HG03442 (cell line): ENCODE measurements around the gene WDR20.

ENCODE experiments used
- ATAC-seq: cut with Tn5 transposase; IDR thresholded peaks from one replicate; pipeline ENCODE4 v1.9.1; 2021; ENCODE audit warnings: mild to moderate bottlenecking, moderate library complexity; ENCODE audit not compliant: unreplicated experiment

Gene WDR20

DNA sequence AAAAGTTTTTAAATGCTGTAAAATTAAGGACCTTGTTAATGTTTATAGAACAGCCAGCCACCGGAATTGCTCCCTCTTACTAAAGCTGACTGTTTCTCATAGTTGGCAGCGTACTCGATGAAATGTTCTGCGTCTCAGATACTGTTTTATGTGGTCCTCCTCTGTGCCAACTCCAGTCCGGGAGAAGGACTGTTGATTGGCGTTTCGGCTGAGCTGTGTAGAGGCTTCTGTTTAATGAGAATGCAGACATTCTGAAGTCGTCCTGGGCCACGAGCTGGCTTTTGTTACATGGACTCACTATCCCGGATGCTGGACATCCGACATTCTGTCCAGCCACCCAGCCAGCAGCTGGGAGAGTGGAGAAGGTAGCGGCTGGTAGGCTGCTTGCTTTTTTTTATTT, 75.4 kb downstream of the WDR20 start:
- ATAC-seq, result no peak

DNA sequence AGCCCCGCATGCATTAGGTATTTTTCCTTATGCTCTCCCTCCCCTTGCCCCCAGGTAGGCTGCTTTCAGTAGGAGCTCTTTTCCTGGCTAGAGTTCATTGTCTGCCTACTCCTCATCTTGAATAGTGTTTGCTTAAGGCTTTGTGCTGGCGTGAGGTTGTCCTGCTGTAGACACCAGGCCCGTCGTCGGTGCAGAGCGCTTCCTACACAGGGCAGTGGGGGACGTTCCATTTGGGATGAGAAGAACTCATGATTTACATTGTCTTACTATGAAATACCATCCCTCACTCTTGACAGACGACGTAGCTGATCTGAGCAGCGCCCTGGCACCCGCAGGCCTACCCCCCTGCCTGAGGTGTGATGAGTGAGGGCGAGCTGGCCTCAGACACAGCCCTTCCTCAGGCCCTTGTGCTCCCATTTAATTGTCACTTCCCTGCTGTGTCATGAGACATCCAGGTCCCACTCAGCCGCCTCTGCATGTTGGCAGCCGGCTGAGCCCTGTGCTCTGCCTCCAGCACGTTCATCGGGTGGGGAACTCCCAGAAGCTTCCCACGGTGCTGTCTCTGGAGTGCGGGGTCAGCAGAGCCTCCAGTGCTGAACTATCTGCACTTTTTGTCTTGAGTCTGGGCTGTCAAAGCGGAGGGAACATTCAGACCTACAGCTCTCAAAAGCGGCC, 76.0 kb downstream of the WDR20 start:
- ATAC-seq, result no peak

DNA sequence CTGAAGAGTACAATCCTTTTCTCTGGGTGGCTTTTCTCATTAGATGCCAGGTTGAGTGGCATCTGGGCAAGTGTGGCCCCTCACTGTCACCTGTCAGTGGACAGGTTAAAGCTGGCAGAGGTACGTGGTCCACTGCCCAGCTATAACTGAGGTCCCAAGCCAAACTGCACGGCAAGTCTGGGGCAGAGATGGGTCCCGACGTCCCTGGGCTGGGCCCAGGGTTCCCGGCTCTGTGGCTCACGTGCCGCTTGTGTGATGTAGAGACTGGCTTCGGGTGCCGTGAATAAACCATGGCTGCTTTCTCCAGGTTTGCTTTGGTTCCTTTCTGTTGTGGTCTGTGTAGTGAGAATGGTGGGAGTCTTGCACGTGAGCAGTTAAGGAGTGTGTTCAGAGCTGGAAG, 77.7 kb downstream of the WDR20 start:
- ATAC-seq, result no peak

DNA sequence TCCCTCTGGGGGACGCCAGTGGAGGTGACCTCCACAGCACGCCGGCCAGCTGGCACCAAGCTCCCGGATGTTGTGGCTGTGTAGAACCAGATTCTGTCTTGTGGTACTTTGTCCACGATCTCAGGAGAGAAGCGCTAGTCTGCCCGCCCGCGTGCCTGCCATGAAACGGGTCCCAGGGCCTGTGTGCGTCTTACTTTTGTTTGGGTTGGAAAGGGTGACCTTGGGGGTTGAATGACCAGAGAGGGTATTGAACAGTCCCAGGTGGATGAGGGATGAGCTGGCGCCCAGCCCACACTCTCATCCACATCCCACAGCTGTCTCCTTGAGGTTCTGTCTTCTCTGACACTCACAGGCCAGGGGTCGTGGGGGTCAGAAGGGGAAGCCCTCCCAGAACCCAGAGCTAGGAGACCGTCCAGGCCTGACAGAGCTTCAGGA, 78.3 kb downstream of the WDR20 start:
- no peak for ATAC-seq

DNA sequence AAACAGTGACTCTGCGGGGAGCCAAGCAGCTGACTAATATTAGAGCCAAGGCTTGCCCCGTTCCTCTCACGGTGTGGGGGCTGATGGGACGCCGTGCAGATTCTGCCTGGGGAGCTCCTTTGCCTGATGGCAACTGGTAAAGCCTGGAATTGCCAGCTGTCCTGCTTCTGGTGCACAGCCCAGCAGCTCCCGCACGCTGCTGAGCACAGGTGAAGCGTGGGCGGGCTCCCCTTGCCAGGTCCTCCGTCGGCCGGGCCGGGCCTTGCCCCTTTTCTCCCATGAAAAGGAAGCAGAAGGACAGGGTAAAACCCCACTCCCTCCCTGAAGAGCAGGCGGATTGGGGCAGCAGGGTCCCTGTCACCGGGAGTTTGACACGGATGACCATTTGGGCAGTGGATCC, 79.0 kb downstream of the WDR20 start:
- ATAC-seq, result no peak

DNA sequence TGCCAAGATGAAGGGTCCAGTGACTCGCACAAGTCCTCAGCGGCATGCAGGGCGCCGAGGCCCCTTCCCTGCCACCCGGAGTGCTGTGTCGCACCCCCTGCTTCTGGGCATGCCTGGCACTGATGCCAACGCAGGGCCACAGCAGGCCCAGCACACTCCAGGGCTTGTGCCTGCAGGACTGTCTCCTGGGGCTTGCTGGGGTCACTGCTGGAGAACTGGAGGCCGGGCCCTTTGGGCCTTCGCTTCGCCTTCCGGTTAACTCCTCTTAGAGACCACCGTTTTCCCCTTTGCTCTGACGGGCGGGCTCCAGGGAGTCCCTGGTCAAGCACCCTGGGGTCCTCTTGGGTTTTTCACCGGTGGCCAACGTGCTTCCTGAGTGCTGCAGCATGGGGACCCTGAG, 79.6 kb downstream of the WDR20 start:
- no peak for ATAC-seq

DNA sequence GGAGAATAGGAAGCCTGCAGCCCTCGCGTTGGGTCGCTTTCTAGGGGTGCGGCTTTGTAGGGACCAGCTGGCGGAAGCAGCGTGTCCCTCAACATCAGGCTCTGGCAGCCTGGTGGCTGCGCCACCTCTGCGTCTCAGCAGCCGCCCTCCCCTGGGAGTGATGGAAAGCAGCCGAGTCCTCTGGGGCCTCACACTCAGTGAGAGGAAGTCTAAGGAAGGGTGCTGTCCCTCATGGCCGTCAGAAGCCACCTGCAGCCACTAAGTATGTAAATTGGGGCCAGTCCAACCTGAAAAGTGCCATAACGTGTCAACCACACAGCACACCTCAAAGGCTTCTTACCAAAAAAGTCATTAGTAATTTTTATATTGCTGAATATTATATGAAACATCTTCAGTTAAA, 80.3 kb downstream of the WDR20 start:
- peak; percentile 97 for ATAC-seq

DNA sequence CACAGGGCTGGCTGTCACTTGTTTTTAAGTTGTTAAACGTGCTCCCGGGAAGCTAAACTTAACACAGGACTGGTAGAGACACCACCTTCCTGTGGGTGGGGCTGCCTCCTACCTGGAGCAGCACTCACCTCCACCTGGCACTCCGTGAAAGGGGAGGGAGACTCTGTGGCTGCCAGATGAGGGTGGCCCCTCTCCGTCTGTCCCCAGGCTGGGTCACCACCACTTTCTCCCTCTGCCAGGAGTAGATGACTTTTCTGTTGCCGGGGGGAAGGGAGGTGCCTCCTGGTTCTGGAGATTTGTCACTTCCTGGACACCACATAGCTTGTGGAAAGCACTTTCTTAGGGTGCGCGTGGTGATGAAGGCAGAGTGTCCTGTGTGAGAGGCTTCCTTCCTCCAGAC, 81.3 kb downstream of the WDR20 start:
- ATAC-seq, result no peak

DNA sequence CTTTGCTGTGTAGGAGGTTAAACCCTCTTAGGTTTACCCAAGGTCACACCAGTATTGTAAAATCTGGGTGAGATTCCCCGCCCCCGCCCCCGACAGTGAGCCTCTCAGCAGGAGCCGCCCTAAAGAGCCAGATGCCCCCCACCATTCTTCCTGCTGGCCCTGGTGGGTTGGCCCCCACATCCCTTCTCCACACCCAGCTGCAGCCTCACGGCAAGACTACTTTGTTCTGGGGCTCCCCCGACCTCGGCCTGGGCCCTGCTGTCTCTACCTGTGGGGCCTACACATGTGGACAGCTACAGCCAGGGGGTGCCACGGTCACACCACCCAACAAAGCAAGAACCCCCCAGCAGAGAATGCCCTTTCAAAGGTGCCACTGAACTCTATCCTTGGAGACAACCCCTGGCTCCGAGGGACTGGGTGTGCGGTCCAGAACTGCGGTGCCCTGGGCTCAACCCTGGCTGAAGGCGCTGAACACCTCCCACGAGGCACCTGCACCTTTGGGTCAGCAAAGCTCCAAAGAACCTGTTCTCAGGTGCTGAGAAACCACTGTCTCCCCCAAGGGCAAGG, 82.4 kb downstream of the WDR20 start:
- no peak for ATAC-seq

DNA sequence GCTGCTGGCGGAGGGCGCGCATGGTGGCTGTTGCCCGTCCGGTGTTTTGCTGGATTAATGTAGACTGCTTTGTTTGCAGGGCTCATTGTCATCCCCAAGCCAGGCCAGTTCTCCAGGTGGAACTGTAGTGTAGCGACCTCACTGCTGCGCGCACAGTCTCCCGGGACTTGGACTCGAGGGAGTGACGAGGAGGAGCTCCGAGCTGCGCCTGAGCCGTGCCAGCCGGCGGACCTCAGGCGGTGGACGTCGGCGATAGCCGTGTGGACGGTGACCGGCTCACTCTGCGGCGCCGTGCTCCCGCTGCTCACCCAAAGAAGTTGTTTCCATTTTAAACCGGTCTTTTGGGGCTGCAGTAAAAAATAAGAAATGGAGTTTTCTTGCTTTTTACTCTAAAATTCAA, 83.1 kb downstream of the WDR20 start:
- ATAC-seq, result no peak

DNA sequence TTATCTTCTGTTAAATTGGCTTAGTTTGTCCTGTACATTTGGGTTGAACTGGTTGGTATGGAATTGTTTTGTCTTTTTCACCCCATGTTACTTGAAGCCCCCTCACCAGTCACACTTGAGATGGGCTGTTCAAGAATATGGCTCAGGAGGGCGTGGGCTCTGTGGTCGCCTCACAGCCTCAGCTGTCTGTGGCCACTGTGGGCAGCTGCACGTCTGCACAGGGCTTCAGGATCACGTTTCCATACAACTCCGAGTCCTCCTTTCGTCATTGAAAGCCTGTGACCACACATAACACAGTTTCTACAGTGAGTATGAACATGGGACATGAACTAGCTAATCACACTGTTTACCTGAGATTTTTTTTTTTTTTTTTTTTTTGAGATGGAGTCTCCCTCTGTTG, 84.0 kb downstream of the WDR20 start:
- ATAC-seq, result no peak

DNA sequence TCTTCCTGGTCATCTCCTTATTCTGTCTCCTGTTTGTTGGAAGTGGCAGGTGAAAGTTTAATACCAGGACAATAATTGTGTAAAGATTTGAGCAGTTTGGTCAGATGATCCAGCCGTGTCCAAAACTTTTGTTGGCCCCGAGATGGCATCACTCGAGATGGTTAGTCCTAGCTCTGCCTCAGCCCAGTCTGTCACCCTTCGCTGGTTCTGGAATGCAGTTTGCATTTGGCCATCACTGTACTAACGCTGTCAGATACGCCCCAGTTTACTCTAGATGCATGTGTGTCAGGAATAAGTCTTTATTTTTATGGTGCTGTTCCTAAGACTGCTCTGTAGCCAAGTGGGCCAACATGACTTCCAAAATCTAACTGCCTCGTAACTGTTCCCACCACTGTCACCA, 85.7 kb downstream of the WDR20 start:
- ATAC-seq, result no peak

DNA sequence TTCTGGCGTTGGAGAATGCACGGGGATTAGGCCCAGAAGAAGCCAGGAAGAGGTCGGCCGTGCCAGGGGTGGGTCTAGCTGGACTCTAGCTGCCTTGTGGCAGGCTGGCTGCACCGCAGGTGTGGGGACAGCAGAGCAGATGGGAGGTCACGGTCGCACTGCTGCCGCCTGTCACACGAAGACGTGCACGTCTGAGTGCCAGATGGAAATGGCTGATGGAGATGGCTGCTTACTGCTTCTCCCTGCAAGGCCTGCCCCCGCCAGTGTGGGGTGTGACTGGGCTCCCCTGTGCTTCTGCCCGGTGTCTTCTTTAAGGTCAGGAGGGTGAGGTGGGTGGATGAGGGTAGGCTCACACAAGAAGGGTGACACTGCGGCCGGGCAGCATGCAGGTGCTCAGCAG, 86.2 kb downstream of the WDR20 start:
- no peak for ATAC-seq

DNA sequence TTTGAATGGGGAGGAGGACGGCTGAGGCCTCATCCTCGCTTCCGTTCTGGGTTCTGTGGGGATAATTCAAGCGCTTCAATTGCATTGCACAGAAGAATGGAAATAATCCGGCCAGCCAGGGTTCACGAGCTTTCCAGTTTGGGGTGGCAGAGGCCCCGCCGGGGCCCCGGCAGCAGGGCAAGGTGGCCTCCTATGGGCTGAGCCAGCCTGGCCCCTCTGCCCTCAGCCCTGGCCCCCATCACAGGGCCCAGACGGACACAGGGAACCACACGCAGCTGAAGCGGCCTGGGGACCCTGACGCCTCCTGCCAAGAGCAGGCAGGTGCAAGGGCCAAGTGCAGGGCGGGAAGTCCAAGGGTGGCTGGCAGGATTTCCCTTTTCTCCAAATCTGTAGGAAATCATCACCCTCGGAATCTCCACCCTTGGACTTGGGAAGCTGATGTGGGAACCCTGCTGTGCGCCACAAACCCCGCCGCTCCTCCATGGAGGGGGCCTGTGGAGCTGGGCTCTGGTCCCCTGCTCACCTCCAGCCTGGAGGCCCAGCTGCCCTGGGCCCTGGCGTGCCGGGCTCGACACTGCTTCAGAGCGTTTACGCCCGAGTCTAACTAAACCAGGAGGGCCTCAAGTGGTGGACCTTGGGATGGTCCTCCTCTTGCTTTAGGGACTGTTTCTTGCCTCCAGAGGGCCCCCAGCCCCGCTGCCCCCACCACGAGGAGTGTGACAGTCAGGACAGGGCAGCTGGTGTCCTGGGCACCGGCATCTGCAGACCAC, 86.8 kb downstream of the WDR20 start:
- ATAC-seq, result no peak

DNA sequence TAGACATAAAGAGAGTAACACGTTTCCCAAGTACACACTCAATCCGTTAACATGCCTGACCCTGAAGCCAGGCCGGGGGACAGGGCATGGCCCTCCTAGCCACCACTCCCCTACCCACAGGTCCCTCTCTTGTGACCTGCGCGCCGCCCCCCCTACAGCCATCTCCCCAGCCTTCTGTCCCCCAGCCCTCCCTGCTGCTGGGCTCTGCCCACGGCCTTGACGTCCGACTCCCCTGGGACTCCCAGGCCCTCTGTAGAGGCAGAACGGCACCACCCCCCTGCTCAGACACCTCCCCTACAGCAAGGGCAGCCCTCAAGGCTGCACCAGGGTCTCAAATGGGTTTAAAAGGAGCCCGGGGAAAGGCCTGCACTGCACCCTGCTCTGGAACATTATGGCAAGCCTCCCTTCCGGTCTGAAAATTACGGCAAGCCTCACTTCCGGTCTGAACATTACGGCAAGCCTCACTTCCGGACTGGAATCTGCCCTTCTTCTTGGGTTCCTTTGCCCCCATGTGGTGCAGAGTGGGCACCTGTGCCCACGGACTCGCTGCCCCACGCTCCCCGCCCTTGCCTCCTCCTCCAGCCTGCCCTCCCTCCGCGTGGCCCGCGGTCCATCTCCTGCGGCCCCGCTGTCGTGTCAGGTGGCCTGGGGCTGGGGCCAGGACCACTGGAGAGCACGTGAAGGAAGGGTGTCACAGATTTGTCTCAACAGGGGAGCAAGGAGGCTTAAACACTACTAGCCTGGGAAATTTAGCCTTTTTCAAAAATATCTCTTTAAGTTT, 87.7 kb downstream of the WDR20 start:
- no peak for ATAC-seq

DNA sequence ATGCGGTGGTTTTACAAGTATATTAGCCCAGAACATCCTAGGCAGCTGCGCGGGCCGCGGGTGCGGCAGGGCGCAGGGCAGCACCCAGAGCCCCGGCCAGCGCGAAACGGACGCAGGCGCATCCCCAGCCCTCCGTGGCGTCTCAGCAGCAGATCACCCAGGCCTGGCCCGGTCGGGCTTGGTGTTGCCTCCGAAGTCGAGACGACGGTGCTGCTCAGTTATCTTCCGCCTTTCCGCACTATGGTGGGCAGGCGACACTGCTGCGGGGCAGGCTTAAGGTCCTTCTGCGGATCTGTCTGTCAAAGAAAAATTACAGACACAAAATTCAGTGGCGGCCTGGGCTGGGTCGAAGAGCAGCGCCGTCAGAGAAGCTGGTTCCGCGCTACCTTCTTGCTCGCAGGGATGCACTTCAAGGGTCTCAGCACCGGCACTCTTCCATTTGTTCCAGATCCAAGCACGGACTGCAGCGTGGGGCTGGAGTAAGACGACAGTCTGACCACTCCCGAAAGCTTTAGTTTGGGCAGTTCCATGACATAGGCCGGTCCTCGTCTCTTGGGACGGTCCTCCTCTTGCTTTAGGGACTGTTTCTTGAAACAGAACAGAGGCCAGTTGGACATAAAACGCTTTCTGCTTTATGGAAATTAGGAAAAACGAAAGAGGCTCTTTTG, 89.5 kb downstream of the WDR20 start:
- ATAC-seq, result no peak

DNA sequence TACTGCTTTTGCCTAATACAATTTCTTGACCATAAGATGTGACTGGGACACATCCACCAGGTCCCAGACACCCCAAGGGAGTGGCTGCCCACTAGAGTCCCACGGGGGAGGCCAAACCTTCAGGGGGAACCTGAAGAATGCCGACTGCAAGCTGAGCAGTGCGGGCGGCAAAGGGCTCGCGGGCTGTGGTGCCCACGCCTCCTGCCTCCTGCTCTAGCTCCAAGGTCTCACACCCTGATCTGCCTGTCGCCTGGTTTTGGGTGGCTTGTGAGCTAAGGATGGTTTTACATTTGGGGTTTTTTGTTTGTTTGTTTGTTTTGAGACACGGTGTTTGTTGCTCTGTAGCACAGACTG, 90.0 kb downstream of the WDR20 start:
- no peak for ATAC-seq

DNA sequence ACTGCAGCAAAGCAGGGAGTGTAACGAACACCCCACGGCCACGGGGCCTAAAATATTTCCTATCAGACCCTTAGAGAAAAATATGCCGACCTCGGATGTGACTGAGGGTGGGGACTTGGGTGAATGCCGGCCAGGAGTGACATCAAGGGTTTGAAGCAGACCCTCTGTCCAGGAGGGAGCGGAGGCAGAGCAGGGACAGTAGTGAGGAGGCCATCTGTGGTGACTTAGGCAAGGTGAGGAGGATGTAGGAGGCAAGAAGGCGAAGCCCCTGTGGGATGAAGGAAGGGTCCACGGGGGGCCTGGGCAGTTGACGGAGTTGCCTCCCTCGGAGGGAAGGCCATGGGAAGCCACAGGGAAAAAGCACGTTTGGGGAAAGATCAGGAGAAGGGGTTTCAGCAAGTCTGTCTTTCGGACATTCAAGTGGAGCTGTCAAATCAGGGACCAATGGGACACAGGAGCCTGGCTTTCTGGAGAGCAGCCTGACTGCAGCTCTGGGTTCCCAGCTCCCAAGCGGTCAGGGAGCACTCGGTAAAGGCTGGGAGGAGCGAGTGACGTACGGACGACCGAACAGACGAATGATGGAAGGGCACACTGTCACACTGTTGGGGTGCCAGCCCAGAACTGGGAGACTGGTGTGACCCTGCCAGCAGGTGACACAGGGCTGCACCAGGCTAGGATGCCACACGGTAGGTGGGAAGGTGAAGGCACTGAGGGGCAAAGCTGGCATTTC, 90.9 kb downstream of the WDR20 start:
- no peak for ATAC-seq

DNA sequence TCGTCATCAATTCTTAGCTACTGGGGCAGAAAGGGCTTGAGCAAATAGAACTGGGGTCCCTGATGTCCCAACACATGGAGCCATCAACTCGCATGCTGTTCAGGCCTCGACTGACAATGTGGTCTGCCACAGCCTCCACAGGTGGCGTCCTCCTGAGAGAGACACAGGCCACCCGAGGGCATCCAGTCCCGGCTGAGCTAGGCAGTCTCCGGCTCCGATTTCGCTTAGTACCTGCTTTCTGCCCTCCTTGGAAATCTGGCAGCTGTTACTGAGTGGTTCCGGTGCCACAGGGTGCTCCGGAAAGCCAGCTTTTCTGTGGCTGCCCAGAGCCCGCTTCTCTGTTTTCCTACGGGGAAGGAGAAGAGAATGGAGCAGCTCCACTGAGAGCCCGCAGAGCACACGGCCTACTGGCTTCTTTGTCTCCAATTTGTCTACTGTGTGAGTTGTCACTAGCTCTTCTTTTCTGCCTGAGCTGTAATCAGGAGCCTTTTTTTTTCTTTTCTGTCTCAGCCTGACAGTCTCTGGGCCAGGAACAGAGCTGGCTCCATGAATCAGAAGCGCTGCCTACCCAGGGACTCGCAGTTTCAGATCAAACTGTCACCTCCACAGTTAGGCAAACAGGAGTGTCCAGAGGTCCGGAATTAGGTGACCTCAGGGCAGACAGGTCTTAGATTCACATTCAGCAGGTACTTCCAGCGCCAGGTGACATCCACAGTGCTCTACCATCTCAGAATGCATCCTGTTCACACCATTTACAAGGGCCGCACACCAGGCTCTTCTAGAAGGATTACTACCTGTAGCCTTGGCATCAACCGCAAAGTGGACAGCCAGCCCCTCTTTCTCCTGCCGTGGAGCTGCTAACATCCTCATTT, 92.0 kb downstream of the WDR20 start:
- no peak for ATAC-seq

DNA sequence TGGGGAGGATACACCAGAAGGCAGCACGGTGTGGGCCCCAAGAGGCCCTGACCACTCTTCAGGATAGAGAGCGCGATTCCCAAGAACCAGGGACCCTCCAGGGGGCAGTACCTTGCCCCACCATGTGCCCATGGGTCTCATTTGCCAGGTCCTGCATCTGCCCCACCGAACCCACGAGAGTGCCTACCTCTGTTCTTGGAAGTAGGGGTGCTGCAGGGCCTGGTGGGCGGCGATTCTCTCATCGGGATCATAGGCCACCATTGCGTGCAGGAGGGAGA, 92.6 kb downstream of the WDR20 start:
- ATAC-seq, result no peak
